Tibial artery (tissue), 4 donors: ENCODE results near the gene COL4A3.

Source experiments
- DNase-seq, 2 donors: peaks; one replicate each; pipeline ENCODE4 v3.0.0-alpha.2; 2019
- H3K27ac ChIP-seq, 2 donors: fragments of 200-600 bp; sonication (generic) in 1 of 2; 1 replicate in 1 of 2; 2 replicates in 1 of 2; pipeline ENCODE4 v1.5.1; 2018 to 2019; ENCODE audit warnings: mild to moderate bottlenecking in 1 of 2
- H3K27me3 ChIP-seq, 2 donors: fragments of 200-600 bp; sonication (generic) in 1 of 2; one replicate each; pipeline versions ENCODE4 v1.5.1 to v1.6.0; 2016 to 2019
- H3K36me3 ChIP-seq, 3 donors: fragments of 200-600 bp; sonication (generic) in 2 of 3; one replicate each; pipeline ENCODE4 v1.5.1; 2016 to 2019; ENCODE audit warnings: mild to moderate bottlenecking in 2 of 3
- H3K4me1 ChIP-seq, 4 donors: fragments of 200-600 bp; sonication (generic) in 2 of 4; 1 replicate in 3 of 4; 2 replicates in 1 of 4; pipeline ENCODE4 v1.5.1; 2016 to 2019
- H3K4me3 ChIP-seq, 2 donors: fragments of 200-600 bp; sonication (generic) in 1 of 2; 1 replicate in 1 of 2; 2 replicates in 1 of 2; pipeline ENCODE4 v1.5.1; 2018 to 2019; ENCODE audit warnings: mild to moderate bottlenecking in 2 of 2
- H3K9me3 ChIP-seq, 3 donors: fragments of 200-600 bp; sonication (generic) in 1 of 3; one replicate each; pipeline ENCODE4 v1.5.1; 2016 to 2019
- intact Hi-C: fragments of 100-400 bp; cut with DNase I; formaldehyde crosslinking; loops from one replicate; pipeline ENCODE4 v1.15.0; 2023; ENCODE audit warnings: low total_unique reads
- TF ChIP-seq, protein P1 (sequence below), 2 experiments: fragments of 200-600 bp in 1 of 2; fragments of 450-650 bp in 1 of 2; IDR thresholded peaks; one replicate each; pipeline ENCODE4 v1.5.1; 2017 to 2019; ENCODE audit warnings: antibody characterized with exemption in 2 of 2, mild to moderate bottlenecking in 1 of 2, moderate library complexity in 1 of 2

The COL4A3 gene

DNA sequence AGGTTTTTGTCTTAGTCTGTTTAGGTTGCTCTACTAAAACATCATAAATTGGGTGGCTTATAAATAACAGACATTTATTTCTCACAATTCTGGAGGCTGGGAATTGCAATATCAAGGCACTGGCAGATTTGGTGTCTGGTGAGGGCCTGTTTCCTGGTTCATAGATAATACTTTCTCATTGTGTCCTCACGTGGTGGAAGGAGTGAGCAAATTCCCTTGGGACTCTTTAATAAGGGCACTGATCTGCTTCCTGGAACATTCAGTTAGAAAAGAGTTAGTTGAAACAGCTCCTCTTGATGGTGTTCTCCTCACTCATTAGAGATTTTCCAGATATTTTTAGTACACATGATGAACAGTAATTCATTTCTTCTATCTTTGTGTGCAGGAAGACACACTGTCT is 22.3 kb downstream of the COL4A3 start:
- H3K27me3 ChIP-seq: no peaks in the 10 kb centered on the region
- intact Hi-C loops: no loop called here
- no peaks in the 10 kb centered on the region for H3K36me3 ChIP-seq
- H3K27ac ChIP-seq: no peak overlapping the region
- H3K4me1 ChIP-seq: peaks cover 0 to 9% (median 0%) of the 10 kb centered on the region in 4 donors
- no peak overlapping the region for H3K4me3 ChIP-seq
- DNase-seq: no peak
- TF ChIP-seq, protein P1, sequence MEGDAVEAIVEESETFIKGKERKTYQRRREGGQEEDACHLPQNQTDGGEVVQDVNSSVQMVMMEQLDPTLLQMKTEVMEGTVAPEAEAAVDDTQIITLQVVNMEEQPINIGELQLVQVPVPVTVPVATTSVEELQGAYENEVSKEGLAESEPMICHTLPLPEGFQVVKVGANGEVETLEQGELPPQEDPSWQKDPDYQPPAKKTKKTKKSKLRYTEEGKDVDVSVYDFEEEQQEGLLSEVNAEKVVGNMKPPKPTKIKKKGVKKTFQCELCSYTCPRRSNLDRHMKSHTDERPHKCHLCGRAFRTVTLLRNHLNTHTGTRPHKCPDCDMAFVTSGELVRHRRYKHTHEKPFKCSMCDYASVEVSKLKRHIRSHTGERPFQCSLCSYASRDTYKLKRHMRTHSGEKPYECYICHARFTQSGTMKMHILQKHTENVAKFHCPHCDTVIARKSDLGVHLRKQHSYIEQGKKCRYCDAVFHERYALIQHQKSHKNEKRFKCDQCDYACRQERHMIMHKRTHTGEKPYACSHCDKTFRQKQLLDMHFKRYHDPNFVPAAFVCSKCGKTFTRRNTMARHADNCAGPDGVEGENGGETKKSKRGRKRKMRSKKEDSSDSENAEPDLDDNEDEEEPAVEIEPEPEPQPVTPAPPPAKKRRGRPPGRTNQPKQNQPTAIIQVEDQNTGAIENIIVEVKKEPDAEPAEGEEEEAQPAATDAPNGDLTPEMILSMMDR (IDR thresholded peaks at IDR 0.05): no peak
- no peaks in the 10 kb centered on the region for H3K9me3 ChIP-seq

DNA sequence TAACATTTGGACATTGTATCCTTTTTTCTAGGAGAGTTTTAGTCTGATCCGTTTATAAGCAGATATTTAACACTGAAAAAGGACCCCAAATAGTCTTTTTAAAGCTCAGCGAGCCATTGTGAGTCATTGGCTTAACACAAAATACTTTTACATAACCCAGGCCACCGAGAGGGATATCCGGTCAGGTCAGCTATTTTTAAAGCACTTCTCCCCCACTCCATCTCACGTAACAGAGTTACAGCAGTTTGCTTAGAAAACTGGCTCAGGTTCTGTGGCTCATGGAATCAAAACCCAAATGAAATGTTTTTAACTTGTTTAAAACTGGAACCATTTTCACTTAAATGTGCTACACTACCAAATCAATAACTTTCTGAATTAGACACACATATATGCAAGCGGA is 23.9 kb downstream of the COL4A3 start:
- peak overlapping the region in 1 of 2 donors; percentile 37 for H3K27ac ChIP-seq
- TF ChIP-seq, protein P1 (IDR thresholded peaks at IDR 0.05): no peak
- H3K4me3 ChIP-seq: no peak overlapping the region
- DNase-seq: no peak
- intact Hi-C loops: no loop called here
- H3K4me1 ChIP-seq: peaks cover 0 to 9% (median 0%) of the 10 kb centered on the region in 4 donors
- no peaks in the 10 kb centered on the region for H3K36me3 ChIP-seq
- no peaks in the 10 kb centered on the region for H3K9me3 ChIP-seq
- H3K27me3 ChIP-seq: no peaks in the 10 kb centered on the region

DNA sequence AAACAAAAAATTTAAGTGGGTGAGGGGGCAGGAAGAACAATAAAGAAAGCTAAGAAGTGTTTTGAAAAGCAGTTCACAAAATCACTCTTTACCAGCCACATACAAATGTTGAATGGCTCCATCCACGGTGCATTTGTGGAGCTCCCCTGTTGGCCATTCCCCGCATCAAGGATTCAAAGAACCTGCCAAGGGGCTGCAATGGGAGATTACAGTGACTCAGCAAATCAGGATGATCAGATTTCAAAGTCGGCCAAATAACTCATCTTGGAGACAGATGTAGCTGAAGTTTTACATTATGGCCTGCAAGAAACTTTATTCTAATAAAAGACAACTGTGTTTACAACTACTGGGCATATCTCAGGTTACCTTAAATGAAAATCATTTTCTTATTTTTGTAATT is 26.9 kb downstream of the COL4A3 start:
- H3K27me3 ChIP-seq: no peaks in the 10 kb centered on the region
- TF ChIP-seq, protein P1 (IDR thresholded peaks at IDR 0.05): no peak

DNA sequence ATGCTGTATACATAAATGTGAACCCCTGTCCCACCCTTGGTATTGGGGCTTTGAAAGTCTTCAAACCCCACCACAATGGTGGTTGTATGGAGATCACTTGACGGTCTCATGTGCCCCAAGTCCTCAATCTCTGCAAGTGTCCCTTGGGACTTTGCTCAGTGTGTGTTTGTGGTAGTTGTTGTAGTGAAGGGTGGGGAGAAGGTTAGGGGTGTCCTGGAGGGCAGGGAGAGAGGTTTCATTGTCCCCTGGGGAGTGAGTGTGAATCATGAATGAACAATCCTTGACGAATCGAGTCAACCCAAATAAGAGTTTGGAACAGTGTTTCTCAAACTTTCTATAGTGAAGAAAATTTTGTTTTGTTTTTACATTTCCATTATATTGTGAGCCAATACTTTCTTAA is 28.1 kb downstream of the COL4A3 start:
- Histone ChIP-seq H3K36me3 (no peaks in the 10 kb centered on the region), H3K4me3 (no peak overlapping the region), H3K27ac (no peak overlapping the region), H3K9me3 (no peaks in the 10 kb centered on the region), H3K27me3 (no peaks in the 10 kb centered on the region), H3K4me1 (peaks cover 0 to 9% (median 0%) of the 10 kb centered on the region in 4 donors)
- intact Hi-C loops: no loop called here
- no peak for DNase-seq
- TF ChIP-seq, protein P1 (IDR thresholded peaks at IDR 0.05): no peak

More for the DNA sequence above, 26.9 kb downstream of the COL4A3 start:
- intact Hi-C loops: no loop called here
- no peak for DNase-seq
- no peak overlapping the region for H3K4me3 ChIP-seq
- H3K36me3 ChIP-seq: no peaks in the 10 kb centered on the region
- no peak overlapping the region for H3K27ac ChIP-seq
- H3K9me3 ChIP-seq: no peaks in the 10 kb centered on the region
- H3K4me1 ChIP-seq: peaks cover 0 to 9% (median 0%) of the 10 kb centered on the region in 4 donors

DNA sequence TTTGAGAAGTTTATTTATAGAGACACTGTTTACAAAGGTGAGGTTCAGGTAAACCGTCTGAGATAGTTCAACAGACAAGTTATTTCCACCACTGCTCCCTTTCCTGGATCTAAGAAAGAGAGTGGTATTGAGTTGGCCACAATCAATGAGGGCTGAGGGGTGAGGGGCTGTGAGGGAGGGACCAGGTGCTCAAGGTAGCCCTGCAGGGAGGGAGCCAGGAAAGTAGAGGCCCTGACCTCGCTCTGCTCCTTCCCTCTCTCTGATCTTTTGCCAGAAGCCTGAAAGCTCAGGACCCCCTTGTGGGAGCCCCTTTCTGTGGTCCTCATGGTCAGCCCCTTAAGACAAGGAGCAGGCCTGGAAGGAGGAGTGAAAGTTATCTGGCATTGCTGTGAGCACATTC is 29.8 kb downstream of the COL4A3 start:
- intact Hi-C loops: no loop called here
- H3K27ac ChIP-seq: no peak overlapping the region
- no peaks in the 10 kb centered on the region for H3K4me1 ChIP-seq
- TF ChIP-seq, protein P1 (IDR thresholded peaks at IDR 0.05): no peak
- DNase-seq: no peak
- H3K27me3 ChIP-seq: no peaks in the 10 kb centered on the region
- no peaks in the 10 kb centered on the region for H3K36me3 ChIP-seq
- H3K9me3 ChIP-seq: no peaks in the 10 kb centered on the region
- no peak overlapping the region for H3K4me3 ChIP-seq

DNA sequence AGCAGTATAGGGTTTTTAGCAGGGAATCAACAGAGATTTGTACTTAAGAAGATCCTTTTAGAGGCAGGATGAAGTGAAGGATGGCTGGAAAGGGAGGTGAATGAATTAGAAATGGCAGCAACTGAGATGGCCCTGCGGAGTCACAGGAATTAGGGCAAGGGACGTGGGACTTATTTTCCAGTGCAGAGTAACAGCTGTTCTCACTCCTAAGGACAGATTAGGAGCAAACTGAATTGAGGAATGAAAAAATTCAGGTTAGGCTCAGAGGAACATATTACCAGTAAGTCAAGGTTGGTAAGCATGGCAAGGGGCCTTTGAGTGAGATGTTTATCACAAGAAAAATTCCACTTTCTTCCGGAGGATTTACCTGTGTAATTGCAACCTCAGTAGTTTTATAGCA is 34.4 kb downstream of the COL4A3 start:
- H3K4me3 ChIP-seq: no peak overlapping the region
- H3K4me1 ChIP-seq: no peaks in the 10 kb centered on the region
- DNase-seq: no peak
- no peak overlapping the region for H3K27ac ChIP-seq
- TF ChIP-seq, protein P1 (IDR thresholded peaks at IDR 0.05): no peak
- H3K27me3 ChIP-seq: no peaks in the 10 kb centered on the region
- intact Hi-C loops: no loop called here
- H3K9me3 ChIP-seq: no peaks in the 10 kb centered on the region
- no peaks in the 10 kb centered on the region for H3K36me3 ChIP-seq
